Cardiac septum (tissue), 1 donor: Measurements from ENCODE around the gene ONECUT3. TPM values are rescaled to one million over a fixed set of nuclear protein-coding genes. Genes with fewer than 3 reads are reported as not detected.

ENCODE experiments used
- DNase-seq: peaks from one replicate; pipeline ENCODE4 v3.0.0-alpha.2; 2020; ENCODE audit warnings: low spot score
- intact Hi-C: fragments of 100-400 bp; cut with DNase I; formaldehyde crosslinking; loops from one replicate; pipeline ENCODE4 v1.14.0; 2022
- total RNA-seq: library from RNA; stranded (reverse); fragmentation: NEBNext Ultra II Directional; extraction: Animal tissue kit (Norgen Biotek cat#: 25700); gene quantifications from one replicate; pipeline ENCODE4 v1.2.1, GENCODE V29; 2021
- donor health status: DM: no; HTN: no; CAD: no.

Gene ONECUT3
- total RNA-seq, 1 donor from 2014 or later: not detected

- intact Hi-C loops: no loop called here
- DNase-seq: no peak
Measured at GRCh38 chr19:1736927-1737326, 16.4 kb upstream of the ONECUT3 start.

GRCh38 chr19:1739960-1740629 is 13.2 kb upstream of the ONECUT3 start:
- intact Hi-C loops: no loop called here
- DNase-seq: no peak

- intact Hi-C loops: no loop called here
Measured at GRCh38 chr19:1742989-1743696, 10.2 kb upstream of the ONECUT3 start.

GRCh38 chr19:1744133-1744665 is 9.1 kb upstream of the ONECUT3 start:
- intact Hi-C loops: no loop called here
- DNase-seq: no peak

More at GRCh38 chr19:1742989-1743696, 10.2 kb upstream of the ONECUT3 start:
- DNase-seq: no peak

DNA sequence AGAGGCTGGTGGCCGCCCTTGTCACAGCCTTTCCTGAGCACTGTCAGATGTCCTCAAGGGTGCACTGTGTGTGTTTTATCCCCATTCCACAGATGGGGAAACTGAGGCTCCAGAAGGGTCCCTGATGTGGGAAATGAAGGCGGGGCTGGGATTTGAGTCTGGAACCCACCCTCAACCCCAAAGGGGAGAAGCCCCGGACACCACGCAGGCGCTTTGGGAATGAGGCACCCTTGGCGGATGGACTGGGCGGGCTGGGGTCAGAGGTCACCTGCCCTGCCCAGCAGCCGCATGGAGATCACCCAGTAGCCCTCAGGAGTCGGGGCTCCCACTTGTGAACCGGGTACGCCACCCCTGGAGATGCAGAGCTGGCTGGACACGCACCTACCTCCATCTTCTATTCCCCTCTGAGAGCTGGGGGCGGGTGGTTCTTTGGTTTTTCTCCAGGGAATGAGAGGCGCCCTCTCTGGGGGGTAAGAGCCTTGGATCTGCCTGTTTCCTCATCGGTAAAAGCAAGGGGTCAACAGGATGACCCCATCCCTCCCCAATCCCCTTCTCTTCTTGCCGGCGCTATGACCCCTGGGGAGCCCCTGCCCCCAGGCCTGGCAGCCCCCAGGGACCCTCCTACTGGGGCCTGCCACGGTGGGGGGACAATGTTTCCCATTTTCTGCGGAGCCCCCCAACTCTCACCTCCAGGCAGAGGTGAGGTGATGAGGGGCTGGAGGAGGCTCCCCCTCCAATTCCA is 8.3 kb upstream of the ONECUT3 start:
- DNase-seq: no peak
- intact Hi-C loops: no loop called here

GRCh38 chr19:1745589-1746031 is 7.7 kb upstream of the ONECUT3 start:
- no peak for DNase-seq
- intact Hi-C loops: no loop called here

DNA sequence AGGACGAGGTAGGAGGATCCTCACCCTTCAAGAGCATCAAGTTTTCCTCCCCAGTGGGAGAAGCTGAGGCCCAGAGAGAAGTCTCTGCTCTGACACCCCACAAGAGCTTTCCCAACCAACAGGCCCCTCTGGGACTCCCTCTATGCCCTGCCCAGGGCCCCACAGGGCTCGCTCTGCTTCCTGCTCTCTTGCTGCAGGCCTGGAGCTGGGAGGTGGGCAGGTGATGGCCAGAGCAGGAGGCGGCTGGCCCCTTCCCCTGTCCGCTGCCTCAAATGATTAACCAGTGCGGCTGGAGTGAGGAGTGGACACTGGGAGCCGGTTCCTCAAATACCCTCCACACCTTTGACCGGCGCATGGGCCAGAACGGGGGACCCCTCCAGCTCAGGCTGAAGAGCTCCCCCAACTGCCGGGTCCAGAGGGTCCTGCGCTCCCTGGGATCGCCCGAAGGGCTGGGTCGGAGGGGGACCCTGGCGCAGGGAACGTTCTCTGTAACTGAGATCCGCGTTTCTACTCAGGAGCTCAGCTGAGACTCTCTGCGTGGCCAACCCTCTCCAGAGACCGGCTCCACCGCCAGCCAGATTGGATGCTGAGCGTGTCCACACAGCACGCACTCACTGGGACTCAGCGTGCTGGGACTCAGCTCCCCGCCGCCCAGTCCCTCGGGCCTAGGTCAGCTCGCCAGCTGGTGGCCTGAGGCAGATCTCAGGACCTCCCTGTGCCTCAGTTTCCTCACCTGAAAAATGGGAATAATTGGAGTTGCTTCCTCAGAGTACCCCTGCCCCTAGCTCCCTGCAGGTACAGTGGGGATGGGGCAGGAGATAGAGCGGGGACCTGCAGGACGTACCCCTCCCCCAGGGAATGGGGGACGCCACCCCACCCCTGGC is 6.7 kb upstream of the ONECUT3 start:
- DNase-seq: no peak
- intact Hi-C loops: no loop called here

GRCh38 chr19:1747285-1748114 is 5.8 kb upstream of the ONECUT3 start:
- no peak for DNase-seq

DNA sequence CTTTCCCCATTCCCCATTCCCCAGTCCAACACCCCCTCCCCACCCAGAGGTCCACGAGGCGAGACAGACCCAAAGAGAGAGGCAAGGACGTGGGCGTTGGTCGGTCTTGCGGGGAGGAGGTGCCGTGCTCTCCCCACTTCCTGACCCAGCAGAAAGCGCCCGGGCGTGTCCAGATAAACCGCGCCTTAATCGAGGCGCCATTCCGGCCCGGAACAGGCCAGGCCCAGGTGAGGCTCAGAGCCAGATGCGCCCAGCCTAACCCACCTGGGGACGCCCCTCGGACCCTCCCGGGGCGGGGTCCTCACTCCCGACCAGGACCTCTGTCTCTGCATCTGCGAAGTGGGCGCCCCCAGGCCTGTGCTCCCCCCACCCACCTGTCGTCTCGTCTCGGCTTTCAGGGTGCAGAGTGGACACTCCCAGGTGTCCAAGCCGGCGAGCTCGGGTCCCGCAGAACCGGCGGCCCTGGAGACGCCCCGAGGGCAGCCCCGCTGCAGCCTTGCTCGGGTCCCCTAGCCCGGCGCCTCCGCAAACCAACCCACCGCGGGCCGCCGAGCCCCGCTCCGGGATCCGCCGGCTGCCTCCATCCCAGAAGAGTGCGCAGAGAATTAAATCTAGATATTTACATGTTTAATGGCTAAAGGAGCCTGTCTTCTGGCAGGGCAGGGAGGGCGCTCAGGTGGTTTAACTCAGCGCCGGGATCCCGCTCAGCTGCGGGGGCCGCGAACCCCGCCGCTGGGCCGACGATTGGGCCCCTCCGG is 5.0 kb upstream of the ONECUT3 start:
- no peak for DNase-seq
- intact Hi-C loops: no loop called here

More at GRCh38 chr19:1747285-1748114, 5.8 kb upstream of the ONECUT3 start:
- intact Hi-C loops: no loop called here

- intact Hi-C loops: no loop called here
- no peak for DNase-seq
Measured at GRCh38 chr19:1748873-1749341, 4.4 kb upstream of the ONECUT3 start.

DNA sequence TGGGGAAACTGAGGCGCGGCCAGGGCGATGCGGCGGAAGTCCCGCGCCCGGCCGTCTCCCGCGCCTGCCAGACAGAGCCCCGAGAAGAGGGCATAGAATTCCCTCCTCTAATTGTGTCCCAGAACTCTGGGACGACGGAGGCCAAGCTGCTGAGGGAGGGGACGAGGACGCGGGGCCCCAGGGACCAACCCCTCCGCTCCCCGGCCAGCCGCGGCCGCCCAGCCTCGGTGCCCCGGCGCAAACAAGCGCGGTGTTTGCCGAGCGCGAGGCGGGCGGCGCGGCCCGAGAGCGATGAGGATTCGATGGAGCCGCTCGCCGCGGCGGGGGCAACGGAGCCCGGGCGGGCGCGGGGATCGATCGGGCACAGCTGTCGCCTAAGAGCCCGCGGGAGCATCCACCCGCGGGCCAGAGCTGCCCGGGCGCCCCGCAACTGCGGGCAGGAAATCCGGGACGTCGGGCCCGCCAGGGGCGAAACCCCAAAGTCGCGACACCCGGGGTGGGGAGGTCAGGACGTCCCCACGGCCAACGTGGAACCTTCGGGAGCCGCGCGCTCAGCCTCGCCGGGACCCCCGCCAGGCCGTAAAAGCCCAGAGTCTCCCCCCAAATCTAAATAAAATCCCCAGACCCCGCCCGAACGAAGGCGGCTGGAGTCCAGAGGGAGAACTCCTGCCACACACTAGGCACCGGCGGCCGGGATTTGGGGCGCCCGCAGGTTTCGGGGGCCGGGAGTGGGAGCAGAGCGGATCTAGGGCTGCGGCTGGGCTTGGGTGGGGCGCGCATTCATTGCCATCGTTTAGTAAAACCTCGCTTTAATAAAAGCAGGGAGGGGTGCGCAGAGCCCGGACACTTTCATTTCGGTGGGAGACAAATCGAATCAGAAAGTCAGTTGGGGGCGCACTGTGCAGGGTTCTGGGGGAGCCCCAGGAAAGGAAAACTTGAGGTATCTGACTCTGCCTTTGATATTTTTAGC is 3.6 kb upstream of the ONECUT3 start:
- intact Hi-C loops: no loop called here
- DNase-seq: no peak

- no peak for DNase-seq
Measured at GRCh38 chr19:1750343-1751021, 2.8 kb upstream of the ONECUT3 start.

DNA sequence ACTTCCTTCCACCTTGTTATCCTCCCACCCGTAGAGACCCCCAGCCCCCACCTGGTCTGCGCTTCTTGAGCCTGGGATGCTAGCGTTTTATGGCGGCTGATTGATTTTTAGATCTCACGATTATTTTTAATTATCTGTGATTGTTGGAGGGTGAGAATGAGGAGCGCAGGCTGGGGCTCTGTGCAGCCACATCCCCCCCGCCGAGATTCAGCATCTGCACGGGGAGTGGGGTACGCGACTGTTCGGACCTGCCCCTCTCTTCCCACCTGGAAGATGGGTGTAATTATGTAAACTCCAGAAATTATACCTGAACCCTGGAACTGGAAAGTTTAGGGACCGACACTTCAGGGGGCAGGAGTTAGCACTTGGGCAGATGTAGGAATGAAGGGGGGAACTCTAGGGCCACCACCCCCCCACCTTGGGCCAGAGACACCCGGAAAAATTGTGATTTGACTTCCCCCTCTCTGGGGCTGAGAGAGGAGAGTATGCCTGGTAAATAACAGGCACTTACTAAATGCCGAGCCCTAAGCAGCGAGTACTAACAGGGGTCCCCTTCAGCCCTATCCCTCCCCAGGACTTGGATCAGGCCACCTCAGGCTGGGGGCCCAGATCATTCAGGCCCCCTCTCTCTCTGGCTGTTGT is 1.8 kb upstream of the ONECUT3 start:
- DNase-seq: no peak

More at GRCh38 chr19:1750343-1751021, 2.8 kb upstream of the ONECUT3 start:
- intact Hi-C loops: no loop called here

GRCh38 chr19:1752009-1752756 is 1.1 kb upstream of the ONECUT3 start:
- DNase-seq: no peak
- intact Hi-C loops: no loop called here

More for the DNA sequence above, 1.8 kb upstream of the ONECUT3 start:
- intact Hi-C loops: no loop called here
